GM12878 (cell line): ENCODE results near the gene PHACTR3.

ENCODE experiments used
- CBX3 ChIP-seq: fragments of 200-600 bp; sonication (generic); IDR thresholded peaks from 2 replicates; pipeline ENCODE4 v1.6.1; 2016; ENCODE audit warnings: low read depth, borderline replicate concordance
- DPF2 ChIP-seq: fragments of 450-650 bp; IDR thresholded peaks from 2 replicates; pipeline ENCODE4 v1.6.1; 2017; ENCODE audit warnings: mild to moderate bottlenecking
- HDAC6 ChIP-seq: fragments of 200-600 bp; sonication (generic); IDR thresholded peaks from one replicate; pipeline ENCODE4 v1.8.0; 2017; ENCODE audit warnings: antibody characterized with exemption; ENCODE audit not compliant: unreplicated experiment
- POLR2A ChIP-seq: IDR thresholded peaks from 2 replicates; pipeline ENCODE4 v1.6.1; 2011; ENCODE audit warnings: low read depth, mild to moderate bottlenecking, low read length
- POLR2AphosphoS5 ChIP-seq: IDR thresholded peaks from 2 replicates; pipeline ENCODE4 v1.6.1; 2011; ENCODE audit warnings: mild to moderate bottlenecking, low read length, inconsistent platforms
- RELA ChIP-seq: fragments of 450-650 bp; IDR thresholded peaks from 2 replicates; pipeline ENCODE4 v1.8.0; 2014; ENCODE audit warnings: borderline replicate concordance; ENCODE audit not compliant: partially characterized antibody
- SP1 ChIP-seq: IDR thresholded peaks from one replicate; pipeline ENCODE4 v1.6.1; 2011; ENCODE audit warnings: low read depth, low read length
- ZNF274 ChIP-seq: IDR thresholded peaks from one replicate; pipeline ENCODE4 v1.8.0; 2011; ENCODE audit not compliant: insufficient read length, insufficient read depth
- TF ChIP-seq, protein P1 (sequence below): IDR thresholded peaks from 2 replicates; pipeline ENCODE4 v1.6.1; 2011; ENCODE audit warnings: low read depth, low read length, improper control_type of control experiment, borderline replicate concordance
- TF ChIP-seq, protein P2 (sequence below), 3 experiments: IDR thresholded peaks in 2 of 3; conservative IDR thresholded peaks in 1 of 3; 2 replicates each; pipeline ENCODE4 v1.5.1; 2011; ENCODE audit warnings: low read depth in 3 of 3, low read length in 3 of 3, mild to moderate bottlenecking in 3 of 3, control low read depth in 2 of 3, moderate library complexity in 2 of 3, inconsistent platforms in 1 of 3, mixed read lengths in 1 of 3; ENCODE audit not compliant: control insufficient read depth in 2 of 3, insufficient read depth in 1 of 3; ENCODE audit errors: extremely low read depth in 1 of 3
- TF ChIP-seq, protein P3 (sequence below): IDR thresholded peaks from 2 replicates; pipeline ENCODE4 v1.6.1; 2011; ENCODE audit warnings: mild to moderate bottlenecking, low read depth, low read length, moderate library complexity; ENCODE audit not compliant: insufficient replicate concordance
- TF ChIP-seq, protein P4 (sequence below): fragments of 450-650 bp; IDR thresholded peaks from 2 replicates; pipeline ENCODE4 v1.6.1; 2014; ENCODE audit warnings: mild to moderate bottlenecking

DNA sequence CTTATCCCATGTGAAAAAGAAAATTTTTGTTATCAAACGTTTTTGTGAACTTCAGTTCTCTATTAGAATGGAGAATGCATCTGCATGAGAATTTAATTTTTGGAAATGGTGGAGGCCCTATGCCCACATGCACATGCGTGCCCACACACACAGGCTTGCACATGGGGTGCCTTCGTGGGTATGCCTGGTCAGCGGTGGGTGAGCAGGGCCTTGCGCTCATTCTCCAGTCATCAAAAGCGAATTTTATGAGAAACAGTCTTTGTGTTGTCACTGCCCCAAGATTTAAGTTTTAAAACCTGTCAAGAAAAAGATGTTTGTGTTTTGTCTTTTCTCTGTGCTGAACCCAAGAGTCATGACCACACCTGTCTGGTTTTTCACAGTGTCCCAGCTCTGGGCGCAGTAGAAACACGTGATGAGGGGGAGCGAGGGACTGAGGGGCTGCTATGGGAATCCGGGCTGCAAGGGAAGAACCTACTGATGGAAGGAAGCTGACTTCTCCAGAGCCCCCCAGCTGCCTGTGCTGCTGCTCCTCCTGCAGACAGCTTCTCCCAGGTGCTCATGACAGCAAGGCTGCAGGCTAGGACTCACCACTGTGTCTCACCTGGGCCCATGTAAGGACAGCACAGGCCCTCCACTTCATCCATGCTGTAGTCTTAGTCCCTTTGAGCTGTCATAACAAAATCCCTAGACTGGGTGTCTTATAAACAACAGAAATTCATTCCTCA, 175.5 kb downstream of the PHACTR3 start:
- TF ChIP-seq, protein P1, sequence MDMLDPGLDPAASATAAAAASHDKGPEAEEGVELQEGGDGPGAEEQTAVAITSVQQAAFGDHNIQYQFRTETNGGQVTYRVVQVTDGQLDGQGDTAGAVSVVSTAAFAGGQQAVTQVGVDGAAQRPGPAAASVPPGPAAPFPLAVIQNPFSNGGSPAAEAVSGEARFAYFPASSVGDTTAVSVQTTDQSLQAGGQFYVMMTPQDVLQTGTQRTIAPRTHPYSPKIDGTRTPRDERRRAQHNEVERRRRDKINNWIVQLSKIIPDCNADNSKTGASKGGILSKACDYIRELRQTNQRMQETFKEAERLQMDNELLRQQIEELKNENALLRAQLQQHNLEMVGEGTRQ = no peak
- TF ChIP-seq RELA (no peak), ZNF274 (no peak), DPF2 (no peak), HDAC6 (no peak), CBX3 (no peak), SP1 (no peak), POLR2A (no peak), POLR2AphosphoS5 (no peak)
- TF ChIP-seq, protein P2, sequence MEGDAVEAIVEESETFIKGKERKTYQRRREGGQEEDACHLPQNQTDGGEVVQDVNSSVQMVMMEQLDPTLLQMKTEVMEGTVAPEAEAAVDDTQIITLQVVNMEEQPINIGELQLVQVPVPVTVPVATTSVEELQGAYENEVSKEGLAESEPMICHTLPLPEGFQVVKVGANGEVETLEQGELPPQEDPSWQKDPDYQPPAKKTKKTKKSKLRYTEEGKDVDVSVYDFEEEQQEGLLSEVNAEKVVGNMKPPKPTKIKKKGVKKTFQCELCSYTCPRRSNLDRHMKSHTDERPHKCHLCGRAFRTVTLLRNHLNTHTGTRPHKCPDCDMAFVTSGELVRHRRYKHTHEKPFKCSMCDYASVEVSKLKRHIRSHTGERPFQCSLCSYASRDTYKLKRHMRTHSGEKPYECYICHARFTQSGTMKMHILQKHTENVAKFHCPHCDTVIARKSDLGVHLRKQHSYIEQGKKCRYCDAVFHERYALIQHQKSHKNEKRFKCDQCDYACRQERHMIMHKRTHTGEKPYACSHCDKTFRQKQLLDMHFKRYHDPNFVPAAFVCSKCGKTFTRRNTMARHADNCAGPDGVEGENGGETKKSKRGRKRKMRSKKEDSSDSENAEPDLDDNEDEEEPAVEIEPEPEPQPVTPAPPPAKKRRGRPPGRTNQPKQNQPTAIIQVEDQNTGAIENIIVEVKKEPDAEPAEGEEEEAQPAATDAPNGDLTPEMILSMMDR (IDR thresholded peaks at IDR 0.05 in 2 of 3, conservative IDR thresholded peaks at IDR 0.05 in 1 of 3; ENCODE audit: control insufficient read depth in 2 of 3, extremely low read depth in 1 of 3, insufficient read depth in 1 of 3, low read depth in 3 of 3, low read length in 3 of 3) = no peak
- TF ChIP-seq, protein P3, sequence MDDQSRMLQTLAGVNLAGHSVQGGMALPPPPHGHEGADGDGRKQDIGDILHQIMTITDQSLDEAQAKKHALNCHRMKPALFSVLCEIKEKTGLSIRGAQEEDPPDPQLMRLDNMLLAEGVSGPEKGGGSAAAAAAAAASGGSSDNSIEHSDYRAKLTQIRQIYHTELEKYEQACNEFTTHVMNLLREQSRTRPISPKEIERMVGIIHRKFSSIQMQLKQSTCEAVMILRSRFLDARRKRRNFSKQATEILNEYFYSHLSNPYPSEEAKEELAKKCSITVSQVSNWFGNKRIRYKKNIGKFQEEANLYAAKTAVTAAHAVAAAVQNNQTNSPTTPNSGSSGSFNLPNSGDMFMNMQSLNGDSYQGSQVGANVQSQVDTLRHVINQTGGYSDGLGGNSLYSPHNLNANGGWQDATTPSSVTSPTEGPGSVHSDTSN = no peak
- TF ChIP-seq, protein P4, sequence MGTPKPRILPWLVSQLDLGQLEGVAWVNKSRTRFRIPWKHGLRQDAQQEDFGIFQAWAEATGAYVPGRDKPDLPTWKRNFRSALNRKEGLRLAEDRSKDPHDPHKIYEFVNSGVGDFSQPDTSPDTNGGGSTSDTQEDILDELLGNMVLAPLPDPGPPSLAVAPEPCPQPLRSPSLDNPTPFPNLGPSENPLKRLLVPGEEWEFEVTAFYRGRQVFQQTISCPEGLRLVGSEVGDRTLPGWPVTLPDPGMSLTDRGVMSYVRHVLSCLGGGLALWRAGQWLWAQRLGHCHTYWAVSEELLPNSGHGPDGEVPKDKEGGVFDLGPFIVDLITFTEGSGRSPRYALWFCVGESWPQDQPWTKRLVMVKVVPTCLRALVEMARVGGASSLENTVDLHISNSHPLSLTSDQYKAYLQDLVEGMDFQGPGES = no peak
